ENCODE measurements around the gene MVB12B.

Gene MVB12B

GRCh38 chr9:126494264-126494663, 167.6 kb downstream of the MVB12B start:
- DNase-seq (ENCODE audit: low spot score): no peak

- DNase-seq (ENCODE audit: low spot score): no peak
These were observed 168.1 kb downstream of the MVB12B start for GRCh38 chr9:126494746-126495145.

GRCh38 chr9:126495411-126496180, 169.0 kb downstream of the MVB12B start:
- no peak for DNase-seq (ENCODE audit: low spot score)

- DNase-seq (ENCODE audit: low spot score): no peak
These were observed 169.6 kb downstream of the MVB12B start for GRCh38 chr9:126496181-126496576.

- no peak for DNase-seq (ENCODE audit: low spot score)
These were observed 170.4 kb downstream of the MVB12B start for GRCh38 chr9:126496781-126497659.

- DNase-seq (ENCODE audit: low spot score): no peak
These were observed 171.1 kb downstream of the MVB12B start for GRCh38 chr9:126497660-126498275.

GRCh38 chr9:126498331-126498730, 171.7 kb downstream of the MVB12B start:
- no peak for DNase-seq (ENCODE audit: low spot score)

- DNase-seq (ENCODE audit: low spot score): peak; percentile 81
These were observed 172.6 kb downstream of the MVB12B start for GRCh38 chr9:126499005-126499910.

GRCh38 chr9:126499911-126500599, 173.4 kb downstream of the MVB12B start:
- DNase-seq (ENCODE audit: low spot score): no peak

- DNase-seq (ENCODE audit: low spot score): peak; percentile 91
These were observed 174.2 kb downstream of the MVB12B start for GRCh38 chr9:126500600-126501382.

GRCh38 chr9:126501383-126502331, 175.0 kb downstream of the MVB12B start:
- DNase-seq (ENCODE audit: low spot score): no peak

- no peak for DNase-seq (ENCODE audit: low spot score)
These were observed 176.0 kb downstream of the MVB12B start for GRCh38 chr9:126502417-126503332.

GRCh38 chr9:126503333-126504085, 176.9 kb downstream of the MVB12B start:
- peak; percentile 43 for DNase-seq (ENCODE audit: low spot score)

- DNase-seq (ENCODE audit: low spot score): no peak
These were observed 177.7 kb downstream of the MVB12B start for GRCh38 chr9:126504086-126504976.

- no peak for DNase-seq (ENCODE audit: low spot score)
These were observed 178.4 kb downstream of the MVB12B start for GRCh38 chr9:126504977-126505455.

Measured in AG08396 (cell line).